GM18867 (cell line): ENCODE measurements around the gene GAGE10.
"Not testable (repeated sequence)": the region's sequence is repeated elsewhere in the genome, so short reads cannot be mapped to it uniquely, and the experiment has no call there.

Experiments used
- ATAC-seq: cut with Tn5 transposase; IDR thresholded peaks from one replicate; pipeline ENCODE4 v1.9.1; 2021; ENCODE audit warnings: mild to moderate bottlenecking, moderate library complexity; ENCODE audit not compliant: unreplicated experiment

GAGE10 gene

DNA sequence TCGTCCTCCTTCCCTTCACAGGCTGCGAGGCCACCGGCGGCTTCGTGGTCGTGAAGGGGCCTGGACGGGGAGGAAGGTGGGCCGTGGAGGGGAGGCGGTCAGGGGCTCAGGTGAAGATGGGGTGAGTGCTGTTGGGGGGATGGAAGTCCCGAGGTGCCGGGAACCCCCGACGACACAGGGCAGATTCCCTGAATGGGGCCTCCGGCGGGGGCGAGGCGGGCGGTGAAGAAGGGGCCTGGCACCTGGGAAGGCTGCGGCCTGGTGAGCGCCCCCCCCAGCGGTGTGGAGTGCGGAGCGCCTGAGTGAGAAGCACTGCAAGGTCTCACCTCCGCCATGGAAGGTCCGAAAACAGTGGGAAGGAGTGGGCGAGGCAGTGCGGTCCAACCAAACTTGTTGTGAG lies 18.8 kb downstream of the GAGE10 start:
- ATAC-seq, result not testable (repeated sequence)

DNA sequence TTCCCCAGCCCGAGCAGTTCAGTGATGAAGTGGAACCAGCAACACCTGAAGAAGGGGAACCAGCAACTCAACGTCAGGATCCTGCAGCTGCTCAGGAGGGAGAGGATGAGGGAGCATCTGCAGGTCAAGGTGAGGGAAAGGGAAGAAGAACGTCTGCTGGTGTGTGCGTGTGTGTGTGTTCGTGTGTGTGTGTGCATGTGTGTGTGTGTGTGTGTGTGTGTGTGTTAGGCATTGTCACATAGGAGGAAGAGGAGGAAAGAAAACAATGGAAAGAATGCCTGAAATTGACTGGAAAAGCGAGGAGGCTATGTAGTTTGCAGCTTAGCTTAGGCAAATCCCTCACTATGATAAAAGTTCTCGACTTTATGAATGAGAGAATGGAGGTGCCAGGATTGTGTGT lies 20.3 kb downstream of the GAGE10 start:
- not testable (repeated sequence) for ATAC-seq

DNA sequence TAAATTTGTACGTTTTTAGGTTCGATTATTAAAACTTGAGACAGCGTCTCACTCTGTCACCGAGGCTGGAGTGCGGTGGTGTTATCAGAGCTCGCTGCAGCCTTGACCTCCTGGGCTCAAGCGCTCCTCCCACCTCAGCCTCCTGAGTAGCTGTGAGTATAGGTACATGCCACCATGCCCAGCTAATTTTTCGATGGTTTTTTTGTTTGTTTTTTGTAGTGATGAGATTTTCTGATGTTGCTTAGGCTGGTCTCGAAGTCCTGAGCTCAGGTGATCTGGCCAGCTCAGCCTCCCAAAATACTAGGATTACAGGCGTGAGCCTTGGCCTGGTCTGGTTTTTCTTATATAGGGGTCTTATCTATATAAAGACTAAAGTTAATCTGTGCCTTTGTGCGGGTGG lies 27.0 kb downstream of the GAGE10 start:
- ATAC-seq, result not testable (repeated sequence)

DNA sequence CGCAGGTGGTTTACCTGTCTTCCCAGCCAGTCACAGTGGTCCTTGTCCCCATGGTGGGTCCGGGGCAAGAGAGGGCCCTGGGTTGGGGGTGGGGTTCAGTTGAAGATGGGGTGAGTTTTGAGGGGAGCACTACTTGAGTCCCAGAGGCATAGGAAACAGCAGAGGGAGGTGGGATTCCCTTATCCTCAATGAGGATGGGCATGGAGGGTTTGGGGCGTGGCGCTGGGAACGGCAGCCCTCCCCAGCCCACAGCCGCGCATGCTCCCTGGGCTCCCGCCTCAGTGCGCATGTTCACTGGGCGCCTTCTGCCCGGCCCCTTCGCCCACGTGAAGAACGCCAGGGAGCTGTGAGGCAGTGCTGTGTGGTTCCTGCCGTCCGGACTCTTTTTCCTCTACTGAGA lies 27.8 kb downstream of the GAGE10 start, which contains the start of gene GAGE13:
GAGE13 (plus strand) TSS at position 301 of the 400 bp plus-strand sequence. CDS start 1,156 bp downstream, outside the sequence.
- ATAC-seq, result not testable (repeated sequence)

DNA sequence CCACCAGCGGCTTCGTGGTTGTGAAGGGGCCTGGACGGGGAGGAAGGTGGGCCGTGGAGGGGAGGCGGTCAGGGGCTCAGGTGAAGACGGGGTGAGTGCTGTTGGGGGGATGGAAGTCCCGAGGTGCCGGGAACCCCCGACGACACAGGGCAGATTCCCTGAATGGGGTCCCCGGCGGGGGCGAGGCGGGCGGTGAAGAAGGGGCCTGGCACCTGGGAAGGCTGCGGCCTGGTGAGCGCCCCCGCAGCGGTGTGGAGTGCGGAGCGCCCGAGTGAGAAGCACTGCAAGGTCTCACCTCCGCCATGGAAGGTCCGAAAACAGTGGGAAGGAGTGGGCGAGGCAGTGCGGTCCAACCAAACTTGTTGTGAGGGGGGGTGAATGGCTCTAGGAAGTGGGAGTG lies 28.4 kb downstream of the GAGE10 start:
- ATAC-seq, result not testable (repeated sequence)

DNA sequence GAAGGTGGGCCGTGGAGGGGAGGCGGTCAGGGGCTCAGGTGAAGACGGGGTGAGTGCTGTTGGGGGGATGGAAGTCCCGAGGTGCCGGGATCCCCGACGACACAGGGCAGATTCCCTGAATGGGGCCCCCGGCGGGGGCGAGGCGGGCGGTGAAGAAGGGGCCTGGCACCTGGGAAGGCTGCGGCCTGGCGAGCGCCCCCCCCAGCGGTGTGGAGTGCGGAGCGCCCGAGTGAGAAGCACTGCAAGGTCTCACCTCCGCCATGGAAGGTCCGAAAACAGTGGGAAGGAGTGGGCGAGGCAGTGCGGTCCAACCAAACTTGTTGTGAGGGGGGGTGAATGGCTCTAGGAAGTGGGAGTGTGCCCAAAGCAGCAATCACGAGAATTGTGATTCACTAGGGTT lies 38.0 kb downstream of the GAGE10 start:
- not testable (repeated sequence) for ATAC-seq

DNA sequence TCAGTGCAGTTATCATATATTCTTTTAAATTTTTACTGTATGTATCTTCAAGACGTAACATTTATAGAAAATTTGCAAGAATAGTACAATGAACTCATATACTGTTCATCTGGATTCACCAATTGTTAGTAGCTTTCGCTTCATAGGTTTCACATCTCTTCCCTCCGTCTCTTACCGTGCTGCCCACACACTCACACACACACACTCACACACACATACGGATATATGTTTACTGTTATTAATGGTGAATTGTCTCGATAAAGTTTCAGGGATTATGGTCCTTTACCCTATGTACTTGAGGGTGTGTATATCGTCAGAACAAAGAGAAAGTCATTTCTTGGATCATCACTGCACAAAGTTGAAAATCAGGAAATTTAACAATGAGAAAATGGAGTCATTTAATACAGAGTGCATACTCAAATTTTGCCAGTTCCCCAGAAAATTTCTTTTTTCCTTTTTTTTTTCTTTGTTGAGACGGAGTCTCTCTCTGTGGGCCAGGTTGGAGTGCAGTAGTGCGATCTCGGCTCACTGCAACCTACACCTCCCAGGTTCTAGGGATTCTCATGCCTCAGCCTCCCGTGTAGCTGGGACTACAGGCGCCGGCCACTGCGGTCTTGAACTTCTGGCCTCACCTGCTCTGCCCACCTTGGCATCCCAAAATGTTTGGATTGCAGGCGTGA lies 41.2 kb downstream of the GAGE10 start:
- not testable (repeated sequence) for ATAC-seq

DNA sequence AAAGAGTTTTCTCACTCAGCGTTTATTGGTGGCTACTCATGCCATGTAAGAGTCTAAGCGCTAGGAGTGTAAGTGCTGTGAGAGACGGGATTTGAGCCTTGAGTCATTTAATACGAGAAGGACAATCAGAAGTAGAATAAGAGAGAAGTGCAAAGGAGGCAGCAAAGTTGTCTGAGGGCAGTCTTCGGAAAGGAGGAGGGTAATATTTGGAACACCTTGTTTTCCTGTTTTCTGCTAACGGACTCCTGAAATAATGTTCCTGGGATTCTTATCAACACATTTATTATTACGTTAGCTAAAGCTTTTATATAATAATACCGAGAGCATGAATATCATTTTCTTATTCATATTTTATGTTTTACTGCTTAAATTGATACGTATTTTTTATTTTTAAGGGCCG lies 42.0 kb downstream of the GAGE10 start:
- not testable (repeated sequence) for ATAC-seq

DNA sequence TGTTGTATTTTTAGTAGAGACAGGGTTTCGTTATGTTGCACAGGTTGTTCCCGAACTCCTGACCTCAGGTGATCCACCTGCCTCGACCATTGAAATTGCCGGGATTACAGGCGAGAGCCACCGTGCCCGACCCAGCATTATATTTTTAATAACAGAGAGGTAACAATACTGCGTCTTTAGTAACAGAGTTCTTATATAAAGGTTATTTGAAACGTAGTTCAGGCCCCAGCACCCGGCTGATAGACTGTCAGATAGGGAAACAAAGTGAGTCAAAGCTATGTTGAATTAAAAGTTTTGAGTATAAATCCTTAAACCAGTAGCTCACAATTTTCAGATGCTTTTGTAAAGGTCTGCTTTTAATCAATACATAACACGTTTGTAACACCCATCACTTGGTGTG lies 42.7 kb downstream of the GAGE10 start:
- not testable (repeated sequence) for ATAC-seq
